Heart right ventricle (tissue), 16 donors: ENCODE measurements around the gene CFAP92. TPM values are rescaled to one million over a fixed set of nuclear protein-coding genes. Genes with fewer than 3 reads are reported as not detected.
"Not testable (repeated sequence)": the region's sequence is repeated elsewhere in the genome, so short reads cannot be mapped to it uniquely, and the experiment has no call there.

Source experiments
- ATAC-seq, 8 donors: fragments of 200-7000 bp; cut with Tn5 transposase; one replicate each; pipeline ENCODE4 v1.9.1; 2020; ENCODE audit warnings: mild to moderate bottlenecking in 8 of 8, moderate library complexity in 8 of 8, moderate number of reproducible peaks in 1 of 8
- DNase-seq, 2 donors: peaks; one replicate each; pipeline ENCODE4 v3.0.0-alpha.2; 2020
- H3K27ac ChIP-seq, 10 donors: fragments of 200-600 bp; sonication (generic) in 2 of 10; one replicate each; pipeline versions ENCODE4 v1.5.0 to v1.8.0; 2020 to 2022; ENCODE audit warnings: mild to moderate bottlenecking in 3 of 10
- H3K27me3 ChIP-seq, 7 donors: fragments of 200-600 bp; one replicate each; pipeline ENCODE4 v1.8.0; 2021 to 2022; ENCODE audit warnings: mild to moderate bottlenecking in 2 of 7
- H3K36me3 ChIP-seq, 9 donors: fragments of 200-600 bp; sonication (generic) in 1 of 9; one replicate each; pipeline versions ENCODE4 v1.5.0 to v1.8.0; 2020 to 2022; ENCODE audit warnings: mild to moderate bottlenecking in 2 of 9
- H3K4me1 ChIP-seq, 9 donors: fragments of 200-600 bp; sonication (generic) in 1 of 9; one replicate each; pipeline versions ENCODE4 v1.5.0 to v1.8.0; 2020 to 2022; ENCODE audit warnings: mild to moderate bottlenecking in 4 of 9
- H3K4me3 ChIP-seq, 10 donors: fragments of 200-600 bp; sonication (generic) in 2 of 10; one replicate each; pipeline versions ENCODE4 v1.5.0 to v1.8.0; 2020 to 2022; ENCODE audit warnings: mild to moderate bottlenecking in 7 of 10, moderate library complexity in 2 of 10
- H3K9me3 ChIP-seq, 11 donors: fragments of 200-600 bp in 10 of 11; sonication (generic) in 2 of 11; one replicate each; pipeline versions ENCODE4 v1.5.0 to v1.8.0; 2013 to 2022; ENCODE audit warnings: mild to moderate bottlenecking in 2 of 11, control low read depth in 1 of 11, moderate library complexity in 1 of 11
- WGBS, 2 donors: extraction: QIAGEN DNeasy Blood & Tissue Kit; methylation state at CpG; one replicate each; pipeline ENCODE4 v1.1.7; 2013; ENCODE audit warnings: inconsistent platforms in 1 of 2; 5-methylcytosine and 5-hydroxymethylcytosine counted together
- intact Hi-C, 10 donors: fragments of 100-400 bp; cut with DNase I; formaldehyde crosslinking; loops; one replicate each; pipeline versions ENCODE4 v1.11.1 to v1.14.2; 2022
- polyA plus RNA-seq, 2 donors: library from polyadenylated mRNA; stranded (reverse); fragments of 200-250 nt; gene quantifications; one replicate each; pipeline ENCODE4 v1.2.3, GENCODE V29; 2013
- total RNA-seq, 10 donors: library from RNA; stranded (reverse); fragmentation: NEBNext Ultra II Directional in 3 of 10; extraction: Animal tissue kit (Norgen Biotek cat#: 25700) in 3 of 10; gene quantifications; one replicate each; pipeline versions ENCODE4 v1.2.1 to v1.2.4, GENCODE V29; 2021 to 2023
- TF ChIP-seq, protein P1 (sequence below), 9 donors: fragments of 200-600 bp; sonication (generic) in 2 of 9; IDR thresholded peaks; one replicate each; pipeline versions ENCODE4 v1.5.0 to v1.8.0; 2021 to 2022; ENCODE audit warnings: antibody characterized with exemption in 9 of 9, mild to moderate bottlenecking in 5 of 9, moderate library complexity in 1 of 9
- donor health status: Arrhythmogenic right ventricular cardiomyopathy.
- donor health status: ischemic (EF 13 %, LVEDD 7.1; RV severe dilation, severe dysfunction).
- donor health status: healthy with polysubstance abuse.
- donor health status: DM: no; HTN: yes; CAD: no.
- donor health status: DM: no; HTN: no; CAD: no.
- donor health status: ischemic (EF 25% LVEDD 6.9; RV normal size, moderate dysfunction).
- donor health status: ischemic (EF 25% LVEDD 5.7; RV mildly dilated, moderate dysfunction).
- donor health status: healthy.
- donor health status: DM: yes; HTN: yes; CAD: no.
- donor health status: Ischemic cardiomyopathy.
- donor health status: ischemic (EF 35%, LVEDD 5.7; RV mildly dilated, moderate dysfunction).
- donor health status: nonischemic (EF 11% LVEDD 7.7; RV severe dilation, severe dysfunction).
- donor health status: DM: yes; HTN: yes; CAD: no.
- donor health status: PGD.
- donor health status: ischemic (EF 29% LVEDD 5.4; RV normal size, mild dysfunction).
- donor health status: nonischemic (EF 23%, LVEDD 6.1; RV moderate dilation, normal function).

CFAP92 gene
- total and polyA plus RNA-seq, 12 donors: 0.12 to 1.2 (median 0.41) TPM

DNA sequence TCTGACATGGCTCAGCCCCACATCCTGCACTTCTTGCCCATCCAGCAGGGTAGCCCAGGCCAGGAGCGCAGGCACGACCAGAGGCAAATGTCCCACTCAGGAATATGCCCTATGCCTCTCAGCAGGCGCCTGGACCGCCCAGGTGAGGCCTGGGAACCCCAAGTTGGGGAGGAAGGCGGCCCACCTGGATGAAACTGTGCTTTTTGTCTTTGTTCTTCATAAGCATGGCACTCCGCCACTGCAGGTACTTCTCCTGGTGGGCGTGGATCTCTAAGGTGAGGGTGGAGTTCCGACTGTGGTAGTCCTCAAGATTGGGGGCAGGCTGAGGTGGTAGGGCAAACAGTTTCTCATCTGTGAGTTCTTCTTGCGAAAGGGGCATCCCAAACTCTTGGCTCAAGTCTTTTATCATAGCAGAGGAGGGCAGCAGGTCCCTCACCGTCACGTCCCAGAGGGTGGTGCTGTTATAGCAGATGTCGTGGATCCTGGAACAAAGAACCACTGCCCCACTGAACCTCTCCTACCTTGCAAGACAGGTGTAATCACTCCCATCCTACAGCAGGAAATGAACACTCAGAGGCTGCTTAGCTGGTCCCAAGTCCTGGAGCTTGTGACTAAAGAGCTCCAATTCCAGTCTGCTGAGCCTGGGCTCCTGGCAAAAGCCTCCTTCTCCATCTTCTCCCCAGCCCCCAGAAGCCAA lies 61.2 kb downstream of the CFAP92 start:
- no peak overlapping the region for H3K27ac ChIP-seq
- TF ChIP-seq, protein P1, sequence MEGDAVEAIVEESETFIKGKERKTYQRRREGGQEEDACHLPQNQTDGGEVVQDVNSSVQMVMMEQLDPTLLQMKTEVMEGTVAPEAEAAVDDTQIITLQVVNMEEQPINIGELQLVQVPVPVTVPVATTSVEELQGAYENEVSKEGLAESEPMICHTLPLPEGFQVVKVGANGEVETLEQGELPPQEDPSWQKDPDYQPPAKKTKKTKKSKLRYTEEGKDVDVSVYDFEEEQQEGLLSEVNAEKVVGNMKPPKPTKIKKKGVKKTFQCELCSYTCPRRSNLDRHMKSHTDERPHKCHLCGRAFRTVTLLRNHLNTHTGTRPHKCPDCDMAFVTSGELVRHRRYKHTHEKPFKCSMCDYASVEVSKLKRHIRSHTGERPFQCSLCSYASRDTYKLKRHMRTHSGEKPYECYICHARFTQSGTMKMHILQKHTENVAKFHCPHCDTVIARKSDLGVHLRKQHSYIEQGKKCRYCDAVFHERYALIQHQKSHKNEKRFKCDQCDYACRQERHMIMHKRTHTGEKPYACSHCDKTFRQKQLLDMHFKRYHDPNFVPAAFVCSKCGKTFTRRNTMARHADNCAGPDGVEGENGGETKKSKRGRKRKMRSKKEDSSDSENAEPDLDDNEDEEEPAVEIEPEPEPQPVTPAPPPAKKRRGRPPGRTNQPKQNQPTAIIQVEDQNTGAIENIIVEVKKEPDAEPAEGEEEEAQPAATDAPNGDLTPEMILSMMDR (IDR thresholded peaks at IDR 0.05): no peak
- no peaks in the 10 kb centered on the region for H3K27me3 ChIP-seq
- no peaks in the 10 kb centered on the region for H3K36me3 ChIP-seq
- no peaks in the 10 kb centered on the region for H3K4me1 ChIP-seq
- ATAC-seq (no peak), DNase-seq (no peak)
- no peak overlapping the region for H3K4me3 ChIP-seq
- peaks cover 0 to 10% (median 2%) of the 10 kb centered on the region in 11 donors for H3K9me3 ChIP-seq
- WGBS, 2 donors: 84 to 88% methylated on average over 12 of the region's 12 CpGs
- intact Hi-C loops: no loop called here

- Histone ChIP-seq H3K4me3 (no peak overlapping the region), H3K27ac (no peak overlapping the region), H3K36me3 (no peaks in the 10 kb centered on the region), H3K27me3 (no peaks in the 10 kb centered on the region), H3K4me1 (no peaks in the 10 kb centered on the region), H3K9me3 (peaks cover 0 to 22% (median 2%) of the 10 kb centered on the region in 11 donors)
- ATAC-seq (no peak), DNase-seq (no peak)
- TF ChIP-seq, protein P1 (IDR thresholded peaks at IDR 0.05): no peak
- intact Hi-C loops: no loop called here
- WGBS, 2 donors: 85 to 87% methylated on average over 10 of the region's 10 CpGs
Measured at GRCh38 chr3:128931046-128931445, 62.8 kb downstream of the CFAP92 start.

GRCh38 chr3:128929364-128929763 lies 64.5 kb downstream of the CFAP92 start:
- H3K27ac ChIP-seq: no peak overlapping the region
- WGBS, 2 donors: 88 to 97% methylated on average over 3 of the region's 3 CpGs
- no peaks in the 10 kb centered on the region for H3K4me1 ChIP-seq
- H3K4me3 ChIP-seq: no peak overlapping the region
- no peaks in the 10 kb centered on the region for H3K27me3 ChIP-seq
- TF ChIP-seq, protein P1 (IDR thresholded peaks at IDR 0.05): no peak
- ATAC-seq: no peak
- DNase-seq: no peak
- no peaks in the 10 kb centered on the region for H3K36me3 ChIP-seq
- intact Hi-C loops: no loop called here
- peaks cover 0 to 35% (median 2%) of the 10 kb centered on the region in 11 donors for H3K9me3 ChIP-seq

DNA sequence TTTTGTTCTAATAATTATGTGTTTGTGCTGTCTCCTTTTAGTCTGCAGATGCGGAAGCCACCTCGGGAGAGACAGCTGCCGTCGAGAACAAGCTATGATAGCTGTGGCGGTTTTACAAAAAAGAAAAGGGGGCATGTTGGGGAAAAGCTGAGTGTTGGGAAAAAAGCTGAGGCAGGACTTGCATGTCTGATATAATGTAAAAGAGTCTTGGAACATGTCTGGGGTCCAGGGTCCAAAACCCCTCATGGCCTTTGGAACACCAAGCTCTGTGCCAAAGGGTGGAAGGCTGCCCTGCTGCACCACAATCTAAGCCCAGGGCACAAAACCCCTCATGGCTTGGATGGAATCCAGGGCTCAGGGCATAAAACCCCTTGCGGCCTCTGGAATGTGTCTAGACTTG lies 69.9 kb downstream of the CFAP92 start:
- H3K36me3 ChIP-seq, H3K4me3 ChIP-seq, H3K4me1 ChIP-seq, H3K27me3 ChIP-seq, DNase-seq, H3K27ac ChIP-seq, intact Hi-C loops, ATAC-seq: not testable (repeated sequence)
- WGBS, 2 donors: 87 to 98% methylated on average over 6 of the region's 6 CpGs
- H3K9me3 ChIP-seq: peaks cover 0 to 62% (median 12%) of the 10 kb centered on the region in 11 donors

- intact Hi-C loops: no loop called here
- TF ChIP-seq, protein P1 (IDR thresholded peaks at IDR 0.05): no peak
- DNase-seq (no peak), ATAC-seq (no peak)
- WGBS, 2 donors: 71 to 77% methylated on average over 2 of the region's 2 CpGs
- Histone ChIP-seq H3K27ac (no peak overlapping the region), H3K4me3 (no peak overlapping the region), H3K9me3 (peaks cover 0 to 60% (median 11%) of the 10 kb centered on the region in 11 donors), H3K36me3 (peaks cover 0 to 12% (median 0%) of the 10 kb centered on the region in 9 donors), H3K27me3 (no peaks in the 10 kb centered on the region), H3K4me1 (no peaks in the 10 kb centered on the region)
Measured at GRCh38 chr3:128923576-128923975, 70.3 kb downstream of the CFAP92 start.
